Liver (tissue), 9 donors: ENCODE measurements around the gene HMGB2. TPM values are rescaled to one million over a fixed set of nuclear protein-coding genes. Genes with fewer than 3 reads are reported as not detected.

Experiments
- DNase-seq: peaks from one replicate; pipeline ENCODE4 v3.0.0-alpha.2; 2017; ENCODE audit warnings: low spot score
- H3K27ac ChIP-seq, 2 donors: one replicate each; pipeline ENCODE4 v1.7.0; 2013; ENCODE audit warnings: inconsistent platforms in 2 of 2, low read length in 2 of 2, control low read depth in 1 of 2, low read depth in 1 of 2, mild to moderate bottlenecking in 1 of 2
- H3K27me3 ChIP-seq, 4 donors: one replicate each; pipeline versions ENCODE4 v1.6.1 to v1.7.0; 2013; ENCODE audit warnings: low read length in 3 of 4, inconsistent platforms in 1 of 4, mild to moderate bottlenecking in 1 of 4, moderate library complexity in 1 of 4; ENCODE audit not compliant: control insufficient read depth in 4 of 4, insufficient read depth in 4 of 4
- H3K36me3 ChIP-seq, 4 donors: one replicate each; pipeline versions ENCODE4 v1.6.1 to v1.7.0; 2013; ENCODE audit warnings: low read length in 3 of 4, mild to moderate bottlenecking in 3 of 4, low read depth in 1 of 4, moderate library complexity in 1 of 4; ENCODE audit not compliant: control insufficient read depth in 4 of 4, insufficient read depth in 3 of 4
- H3K4me1 ChIP-seq, 4 donors: one replicate each; pipeline versions ENCODE4 v1.6.1 to v1.7.0; 2013; ENCODE audit warnings: low read length in 3 of 4, mild to moderate bottlenecking in 3 of 4, moderate library complexity in 1 of 4; ENCODE audit not compliant: control insufficient read depth in 4 of 4, insufficient read depth in 4 of 4
- H3K4me3 ChIP-seq, 3 donors: one replicate each; pipeline versions ENCODE4 v1.6.1 to v1.7.0; 2013; ENCODE audit warnings: low read length in 3 of 3, control low read depth in 1 of 3, low read depth in 1 of 3, mild to moderate bottlenecking in 1 of 3
- H3K9ac ChIP-seq, 2 donors: one replicate each; pipeline ENCODE4 v1.7.0; 2013; ENCODE audit warnings: low read length in 2 of 2, mild to moderate bottlenecking in 2 of 2, moderate library complexity in 2 of 2, control low read depth in 1 of 2, low read depth in 1 of 2
- H3K9me3 ChIP-seq, 4 donors: one replicate each; pipeline versions ENCODE4 v1.6.1 to v1.7.0; 2013; ENCODE audit warnings: low read length in 3 of 4; ENCODE audit not compliant: control insufficient read depth in 4 of 4
- ATF3 ChIP-seq: IDR thresholded peaks from 2 replicates; pipeline ENCODE4 v1.6.1; 2016; ENCODE audit warnings: antibody characterized with exemption
- CTCF ChIP-seq: fragments of 150-350 bp; IDR thresholded peaks from 2 replicates; pipeline ENCODE4 v1.5.1; 2017; ENCODE audit warnings: improper control_type of control experiment, low read depth, low read length; ENCODE audit not compliant: missing input control
- FOXA1 ChIP-seq: IDR thresholded peaks from 2 replicates; pipeline ENCODE4 v1.6.1; 2016; ENCODE audit warnings: antibody characterized with exemption
- FOXA2 ChIP-seq: IDR thresholded peaks from 2 replicates; pipeline ENCODE4 v1.6.1; 2016; ENCODE audit warnings: antibody characterized with exemption
- GABPA ChIP-seq, 2 donors: IDR thresholded peaks in 1 of 2; conservative IDR thresholded peaks in 1 of 2; 2 replicates each; pipeline ENCODE4 v1.6.1; 2016; ENCODE audit warnings: antibody characterized with exemption in 2 of 2, mild to moderate bottlenecking in 1 of 2, moderate library complexity in 1 of 2
- HNF4A ChIP-seq, 2 donors: conservative IDR thresholded peaks; 2 replicates each; pipeline ENCODE4 v1.6.1; 2016; ENCODE audit warnings: antibody characterized with exemption in 2 of 2, mild to moderate bottlenecking in 2 of 2
- HNF4G ChIP-seq: IDR thresholded peaks from 2 replicates; pipeline ENCODE4 v1.6.1; 2016; ENCODE audit warnings: antibody characterized with exemption
- JUND ChIP-seq, 2 donors: IDR thresholded peaks; 2 replicates each; pipeline ENCODE4 v1.6.1; 2016; ENCODE audit warnings: antibody characterized with exemption in 2 of 2
- NR2F2 ChIP-seq: IDR thresholded peaks from 2 replicates; pipeline ENCODE4 v1.6.1; 2016; ENCODE audit warnings: antibody characterized with exemption
- RAD21 ChIP-seq, 2 donors: IDR thresholded peaks; 2 replicates each; pipeline ENCODE4 v1.6.1; 2016; ENCODE audit warnings: antibody characterized with exemption in 2 of 2, mild to moderate bottlenecking in 2 of 2
- REST ChIP-seq: IDR thresholded peaks from 2 replicates; pipeline ENCODE4 v1.6.1; 2016; ENCODE audit warnings: antibody characterized with exemption, mild to moderate bottlenecking
- SP1 ChIP-seq: IDR thresholded peaks from 2 replicates; pipeline ENCODE4 v1.6.1; 2018; ENCODE audit warnings: antibody characterized with exemption, mild to moderate bottlenecking
- TAF1 ChIP-seq: conservative IDR thresholded peaks from 2 replicates; pipeline ENCODE4 v1.6.1; 2016; ENCODE audit warnings: antibody characterized with exemption, mild to moderate bottlenecking
- YY1 ChIP-seq: IDR thresholded peaks from 2 replicates; pipeline ENCODE4 v1.6.1; 2016; ENCODE audit warnings: antibody characterized with exemption, mild to moderate bottlenecking
- WGBS: extraction: QIAGEN DNeasy Blood & Tissue Kit; methylation state at CpG from one replicate; pipeline ENCODE4 v1.1.7; 2013; 5-methylcytosine and 5-hydroxymethylcytosine counted together
- polyA plus RNA-seq, 2 donors: library from polyadenylated mRNA; stranded (reverse) in 1 of 2; unstranded in 1 of 2; fragments of 200-250 nt in 1 of 2; fragments of >200 nt in 1 of 2; fragmentation: Nextera tagmentation in 1 of 2; extraction: Ambion mirVana in 1 of 2; gene quantifications; one replicate each; pipeline versions ENCODE4 v1.2.1 to v1.2.3, GENCODE V29; 2013 to 2015
- total RNA-seq, 2 donors: library from RNA; depleted of rRNA; stranded (reverse); fragments of >200 nt; gene quantifications; one replicate each; pipeline ENCODE4 v1.2.3, GENCODE V29; 2014
- TF ChIP-seq, protein P1 (sequence below): IDR thresholded peaks from 2 replicates; pipeline ENCODE4 v1.6.1; 2016; ENCODE audit warnings: antibody characterized with exemption
- donor health status: healthy.
- donor health status: healthy.
- donor health status: healthy.
- donor health status: healthy.
- donor health status: healthy.

HMGB2 gene
- total and polyA plus RNA-seq, 4 donors = 7.2 to 271 (median 16.9) TPM

GRCh38 chr4:173314715-173315114 lies 19.4 kb downstream of the HMGB2 start:
- Histone ChIP-seq H3K9ac (no peak overlapping the region), H3K27me3 (no peaks in the 10 kb centered on the region), H3K27ac (no peak overlapping the region), H3K4me1 (no peaks in the 10 kb centered on the region), H3K36me3 (no peaks in the 10 kb centered on the region), H3K4me3 (no peak overlapping the region), H3K9me3 (no peaks in the 10 kb centered on the region)
- 90% methylated on average over 3 of the region's 3 CpGs for WGBS
- TF ChIP-seq, protein P1, sequence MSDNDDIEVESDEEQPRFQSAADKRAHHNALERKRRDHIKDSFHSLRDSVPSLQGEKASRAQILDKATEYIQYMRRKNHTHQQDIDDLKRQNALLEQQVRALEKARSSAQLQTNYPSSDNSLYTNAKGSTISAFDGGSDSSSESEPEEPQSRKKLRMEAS = no peak
- TF ChIP-seq CTCF = no peak
- TF ChIP-seq NR2F2 = no peak
- TF ChIP-seq JUND (IDR thresholded peaks at IDR 0.05) = no peak
- TF ChIP-seq RAD21 (IDR thresholded peaks at IDR 0.05) = no peak
- TF ChIP-seq HNF4G = no peak
- no peak for TF ChIP-seq ATF3
- no peak for TF ChIP-seq HNF4A (conservative IDR thresholded peaks at IDR 0.05)
- no peak for TF ChIP-seq GABPA (IDR thresholded peaks at IDR 0.05 in 1 of 2, conservative IDR thresholded peaks at IDR 0.05 in 1 of 2)
- no peak for TF ChIP-seq FOXA1
- TF ChIP-seq TAF1 = no peak
- no peak for DNase-seq

- TF ChIP-seq YY1 (no peak), FOXA2 (no peak), SP1 (no peak)
- WGBS = 95% methylated on average over 4 of the region's 4 CpGs
- Histone ChIP-seq H3K9me3 (no peaks in the 10 kb centered on the region), H3K4me3 (no peak overlapping the region), H3K27ac (no peak overlapping the region), H3K36me3 (no peaks in the 10 kb centered on the region), H3K9ac (no peak overlapping the region), H3K27me3 (no peaks in the 10 kb centered on the region), H3K4me1 (no peaks in the 10 kb centered on the region)
- no peak for DNase-seq
Observed at GRCh38 chr4:173311368-173311767, 22.8 kb downstream of the HMGB2 start.

GRCh38 chr4:173307778-173308177 lies 26.4 kb downstream of the HMGB2 start:
- Histone ChIP-seq H3K9ac (no peak overlapping the region), H3K4me1 (no peaks in the 10 kb centered on the region), H3K36me3 (no peaks in the 10 kb centered on the region), H3K9me3 (no peaks in the 10 kb centered on the region), H3K4me3 (no peak overlapping the region), H3K27me3 (no peaks in the 10 kb centered on the region), H3K27ac (no peak overlapping the region)
- TF ChIP-seq, protein P1 = no peak
- TF ChIP-seq CTCF (no peak), SP1 (no peak), HNF4G (no peak), FOXA1 (no peak), TAF1 (no peak), JUND (IDR thresholded peaks at IDR 0.05) (no peak), HNF4A (conservative IDR thresholded peaks at IDR 0.05) (no peak), NR2F2 (no peak), REST (no peak)
- WGBS = 95% methylated on average over 3 of the region's 3 CpGs
- DNase-seq = no peak
